ENCODE data around the gene MRPS9.

MRPS9 gene

DNA sequence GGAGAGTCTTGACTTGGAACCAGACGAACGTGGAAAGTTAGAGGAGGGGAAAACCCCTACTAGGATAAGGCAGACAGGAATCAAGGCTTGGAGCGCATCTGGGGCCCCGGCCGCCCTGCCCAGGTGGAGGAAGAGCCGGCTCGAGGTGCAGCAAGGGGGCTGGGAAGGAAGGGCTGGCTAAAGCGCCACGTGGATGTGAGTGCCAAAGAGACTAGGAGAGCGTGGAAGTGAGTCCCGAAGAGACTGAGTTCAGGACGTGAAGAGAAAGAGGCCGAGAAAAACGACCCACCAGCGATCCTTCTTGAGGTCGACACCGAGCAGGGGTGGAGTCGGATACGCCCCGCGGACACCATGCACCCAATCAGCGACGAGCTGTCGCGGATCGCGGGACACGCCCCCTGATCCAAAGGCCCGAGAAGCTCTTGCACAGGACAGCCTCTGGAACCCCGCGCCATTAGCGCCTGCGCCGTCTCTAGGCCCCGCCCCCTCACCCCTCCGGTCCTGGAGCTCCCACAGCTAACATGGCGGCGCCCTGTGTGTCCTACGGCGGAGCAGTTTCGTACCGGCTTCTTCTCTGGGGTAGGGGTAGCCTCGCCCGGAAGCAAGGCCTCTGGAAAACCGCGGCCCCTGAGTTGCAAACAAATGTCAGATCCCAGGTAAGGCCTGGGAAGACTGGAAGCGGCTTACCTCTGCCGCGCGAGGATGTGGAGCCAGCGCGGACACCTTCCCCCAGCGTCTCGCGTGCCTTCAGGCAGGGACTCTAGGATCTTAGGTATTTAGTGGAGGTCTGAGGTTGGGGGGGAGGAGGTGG lies at the start of gene MRPS9:
MRPS9 (plus strand) TSS at position 498 of the 811 bp plus-strand sequence; CDS start at position 522, 24 bp downstream.
- DNase-seq (ENCODE audit: low spot score), result peak; percentile 93

DNA sequence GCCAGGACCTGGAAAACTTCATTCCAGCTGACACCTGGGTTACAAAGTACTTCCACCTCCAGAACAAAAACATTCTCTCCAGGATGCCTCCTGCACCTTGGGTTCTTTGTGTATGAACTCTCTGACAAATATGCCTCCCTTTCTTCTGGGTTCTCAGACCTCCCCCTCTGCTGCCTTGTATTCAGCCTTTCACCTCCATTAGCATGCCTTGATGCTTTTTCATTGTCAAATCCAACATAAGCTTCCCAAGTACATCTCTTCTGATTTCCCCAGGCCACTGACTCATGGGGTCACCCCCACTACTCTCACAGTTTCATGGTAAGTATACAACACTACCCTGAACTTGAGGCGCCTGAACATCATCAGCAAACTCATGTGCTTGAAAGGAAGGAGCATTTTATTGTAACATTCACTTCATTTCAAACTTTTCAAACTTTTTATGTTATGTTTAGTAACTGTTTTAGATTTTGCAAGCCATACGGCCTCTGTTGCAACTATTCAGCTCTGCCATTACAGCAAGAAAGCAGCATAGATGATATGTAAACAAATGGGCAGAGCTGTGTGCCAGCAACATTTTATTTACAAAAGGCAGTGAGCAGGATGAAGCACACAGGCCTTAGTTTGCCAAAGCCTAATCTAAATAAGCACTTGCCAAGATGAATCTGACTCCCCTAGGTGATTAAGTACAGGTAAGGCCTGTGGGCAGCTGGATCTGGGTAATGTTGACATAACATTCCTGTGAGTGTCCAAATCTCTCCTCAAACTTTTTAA lies 32.5 kb upstream of the MRPS9 start:
- DNase-seq (ENCODE audit: low spot score), result no peak

DNA sequence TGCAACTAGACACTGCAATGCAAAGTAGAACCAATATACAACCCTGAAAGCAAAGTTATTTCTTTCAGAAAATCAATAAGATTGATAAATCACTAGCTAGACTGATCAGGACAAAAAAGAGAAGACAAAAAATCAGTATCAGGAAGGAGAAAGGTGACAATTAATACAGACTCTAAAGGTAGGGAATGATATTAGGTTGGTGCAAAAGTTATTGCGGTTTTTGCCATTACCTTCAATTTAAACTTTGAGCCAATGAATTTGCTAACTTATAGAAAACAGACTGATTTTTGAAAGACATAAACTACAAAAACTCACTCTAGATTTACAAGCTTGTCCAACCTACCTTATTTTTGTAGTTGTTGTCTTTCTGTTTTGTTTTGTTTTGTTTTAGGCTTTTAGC lies 30.5 kb upstream of the MRPS9 start:
- DNase-seq (ENCODE audit: low spot score), result no peak

DNA sequence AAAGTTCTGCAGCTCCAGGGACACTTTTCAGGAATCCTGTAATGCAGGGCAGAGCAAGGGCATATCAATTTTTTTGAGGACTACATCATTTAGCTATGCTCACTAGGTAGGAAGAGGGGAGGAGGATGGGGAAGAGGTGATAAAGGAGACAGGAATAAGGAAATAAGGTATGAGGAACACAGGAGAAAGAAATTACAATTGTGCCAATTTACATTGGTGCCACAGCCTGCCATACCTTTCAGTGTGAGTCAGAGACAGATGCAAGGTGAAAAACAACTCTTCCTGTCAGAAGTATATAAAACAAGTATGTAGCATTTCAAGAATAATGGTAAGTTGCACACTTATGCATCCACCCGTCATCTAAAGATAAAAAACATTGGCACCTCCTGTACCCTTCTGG lies 5.4 kb upstream of the MRPS9 start:
- no peak for DNase-seq (ENCODE audit: low spot score)

DNA sequence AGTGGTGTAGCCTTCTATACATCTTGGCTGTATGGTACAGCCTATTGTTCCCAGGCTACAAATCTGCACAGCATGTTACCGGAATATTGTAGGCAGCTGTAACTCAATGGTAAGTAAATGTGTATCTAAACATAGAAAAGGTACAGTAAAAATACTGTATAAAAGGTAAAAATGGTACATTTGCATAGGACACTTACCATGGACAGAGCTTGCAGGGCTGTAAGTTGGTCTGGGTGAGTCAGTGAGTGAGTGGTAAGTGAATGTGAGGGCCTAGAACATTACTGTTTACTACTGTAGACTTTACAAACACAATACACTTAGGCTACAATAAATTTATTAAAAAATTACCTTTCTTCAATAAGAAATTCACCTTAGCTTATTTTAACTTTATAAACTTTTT lies 3.7 kb upstream of the MRPS9 start:
- no peak for DNase-seq (ENCODE audit: low spot score)

DNA sequence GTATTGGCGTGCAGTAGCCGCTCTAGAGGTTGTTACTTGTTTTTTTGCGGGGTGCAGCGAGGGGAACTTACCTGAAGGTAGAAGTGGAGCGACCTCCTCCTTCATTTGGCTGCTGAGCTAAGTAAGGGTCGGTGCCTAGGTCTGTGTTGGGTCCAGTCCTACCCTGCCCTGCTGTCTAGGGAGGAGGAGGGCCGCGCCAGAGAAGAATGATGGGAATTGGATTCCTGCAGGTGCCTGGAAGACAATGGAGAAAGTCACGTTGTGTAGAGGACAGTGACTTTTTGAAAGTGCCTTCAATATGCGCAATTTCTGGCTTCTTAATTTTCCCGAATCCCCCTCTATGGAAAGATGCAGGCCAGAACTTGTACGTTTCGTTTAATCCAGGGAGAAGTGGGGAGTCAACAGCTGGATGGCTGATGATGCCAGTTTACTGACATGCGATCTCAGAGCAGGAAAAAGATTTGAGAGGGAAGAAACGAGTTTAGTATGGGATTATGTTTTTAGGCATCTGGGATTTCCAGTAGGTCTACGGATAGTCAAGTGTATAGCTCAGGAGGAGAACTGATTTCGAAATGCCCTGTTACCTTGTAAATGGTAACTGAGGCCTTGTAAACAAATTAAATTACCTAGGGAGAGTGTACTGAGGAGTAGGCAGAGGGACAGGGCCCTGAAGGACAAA lies 653 bp downstream of the MRPS9 start:
- no peak for DNase-seq (ENCODE audit: low spot score)

DNA sequence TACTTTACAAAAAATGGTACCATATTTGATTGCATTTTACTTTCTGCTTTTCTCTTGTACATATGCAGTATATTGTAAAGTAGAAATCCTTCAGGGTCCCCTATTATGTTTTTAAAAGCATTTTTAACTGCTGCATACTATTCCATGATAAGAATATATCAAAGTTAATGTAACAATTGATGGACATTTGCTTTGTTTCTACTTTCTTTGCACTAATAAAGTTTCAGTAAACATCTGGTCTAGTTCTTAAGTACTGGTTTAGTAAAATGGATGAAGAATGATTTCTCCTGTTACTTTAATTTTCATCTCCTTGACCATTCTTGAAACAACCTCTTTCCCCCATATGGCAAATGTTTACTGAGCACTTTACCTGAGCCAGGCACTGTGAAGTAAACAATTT lies 1.7 kb downstream of the MRPS9 start:
- DNase-seq (ENCODE audit: low spot score), result no peak

DNA sequence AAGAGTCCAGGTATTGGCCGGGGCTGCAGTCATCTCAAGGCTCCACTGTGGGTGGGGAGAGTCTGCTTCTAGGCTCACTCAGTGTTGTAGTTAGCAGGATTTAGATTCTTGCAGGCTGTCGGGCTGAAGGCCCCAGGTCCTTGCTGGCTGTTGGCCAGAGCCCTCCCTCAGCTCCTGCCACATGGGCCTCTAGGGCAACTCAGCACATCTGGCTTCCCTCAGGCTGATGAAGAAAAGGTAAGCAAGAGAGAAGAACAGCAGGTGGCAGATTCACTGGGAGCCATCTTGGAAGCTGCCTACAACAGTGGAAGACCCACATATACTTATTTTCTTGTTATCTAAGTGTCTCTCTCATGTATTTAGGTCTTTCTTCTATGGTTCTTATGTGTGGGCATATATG lies 4.3 kb downstream of the MRPS9 start:
- no peak for DNase-seq (ENCODE audit: low spot score)

DNA sequence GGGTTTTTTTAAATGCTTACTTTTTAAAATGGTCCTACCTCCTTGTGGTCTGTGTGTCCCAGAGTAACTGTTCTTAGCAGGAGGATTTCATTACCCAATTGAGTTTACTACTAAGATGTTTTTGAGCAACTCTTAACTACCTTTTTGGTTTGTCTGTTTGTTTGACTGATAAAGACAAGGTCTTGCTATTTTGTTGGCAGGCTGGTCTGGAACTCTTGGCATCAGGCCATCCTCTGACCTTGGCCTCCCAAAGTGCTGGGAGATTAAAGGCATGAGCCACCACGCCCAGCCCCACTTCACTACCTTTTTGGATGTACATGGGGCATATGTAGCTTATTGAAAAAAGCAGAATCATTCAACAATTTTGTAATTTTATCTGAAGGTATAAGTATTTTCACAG lies 14.9 kb downstream of the MRPS9 start:
- DNase-seq (ENCODE audit: low spot score), result no peak

DNA sequence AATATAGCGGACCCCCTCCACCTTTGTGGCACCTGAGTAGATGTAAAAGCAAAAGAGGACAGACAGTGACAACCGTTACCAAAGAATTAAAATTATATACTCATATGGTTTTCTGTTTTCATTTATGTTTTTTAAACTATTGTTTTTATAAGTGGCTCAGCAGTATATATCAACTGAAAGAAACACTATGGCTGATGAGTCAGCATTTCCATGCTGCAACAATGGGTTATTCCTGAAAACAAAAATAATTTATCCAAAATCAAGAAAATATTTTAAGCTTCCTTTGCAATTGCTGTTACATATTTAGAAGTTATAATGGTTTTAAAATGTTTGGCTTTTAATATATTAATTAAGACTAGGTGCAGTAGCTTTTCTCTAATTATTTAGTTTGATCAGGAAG lies 17.7 kb downstream of the MRPS9 start:
- no peak for DNase-seq (ENCODE audit: low spot score)

DNA sequence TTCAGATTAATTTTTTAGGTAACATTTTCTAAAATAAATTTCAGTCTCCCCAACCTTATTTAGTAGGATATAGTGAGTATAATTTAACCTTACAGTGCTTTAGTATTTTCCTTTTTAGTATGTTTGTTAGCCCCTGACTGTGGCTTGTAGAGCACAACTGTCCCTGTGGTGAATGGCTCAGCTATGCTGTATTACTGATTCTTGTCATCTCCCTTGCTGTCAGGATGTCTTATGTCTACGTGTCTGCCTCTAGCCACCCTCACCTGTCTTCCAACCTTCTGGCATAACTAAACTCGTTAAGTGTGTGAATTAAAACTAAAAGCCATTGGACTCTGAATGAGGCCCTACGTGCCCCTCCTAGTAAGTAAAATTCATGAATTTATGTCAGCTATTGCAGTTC lies 18.4 kb downstream of the MRPS9 start:
- DNase-seq (ENCODE audit: low spot score), result no peak

DNA sequence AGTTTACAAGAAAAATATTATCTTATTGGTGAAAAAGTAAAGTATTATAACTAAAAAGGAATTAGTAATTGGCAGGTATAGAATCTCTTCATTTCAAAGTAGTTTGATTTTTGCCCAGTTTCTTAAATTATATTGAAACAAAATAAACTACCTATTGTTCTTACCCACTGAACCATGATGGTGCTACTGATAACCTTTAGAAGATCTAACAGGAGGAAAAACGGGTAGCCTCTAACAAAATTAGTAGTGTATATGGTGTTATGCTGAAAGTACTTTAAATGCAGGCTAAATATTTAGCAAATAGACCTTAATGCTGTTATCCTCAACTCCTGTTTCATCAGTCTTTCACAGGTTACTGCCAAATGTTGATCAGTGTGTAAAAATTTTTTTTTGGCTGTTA lies 19.1 kb downstream of the MRPS9 start:
- no peak for DNase-seq (ENCODE audit: low spot score)

DNA sequence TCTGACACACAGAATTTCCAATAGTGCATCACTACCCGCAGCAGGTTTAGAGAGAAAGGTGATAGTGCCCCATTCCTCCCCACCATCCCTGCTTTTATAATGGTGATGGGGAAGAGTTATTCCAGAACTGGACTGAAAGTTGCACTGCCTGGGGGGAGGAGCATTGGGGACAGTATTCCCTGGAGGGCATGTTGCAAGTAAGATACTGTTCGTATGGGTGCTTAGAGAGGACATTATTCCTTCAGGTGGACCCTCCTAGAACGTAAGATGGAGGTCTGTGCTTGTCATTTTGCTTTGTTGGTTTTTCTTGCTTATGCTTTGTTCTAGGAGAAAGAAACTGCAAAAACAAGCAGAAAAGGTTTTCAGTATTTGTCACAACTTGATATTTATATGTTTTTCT lies 23.7 kb downstream of the MRPS9 start:
- no peak for DNase-seq (ENCODE audit: low spot score)

DNA sequence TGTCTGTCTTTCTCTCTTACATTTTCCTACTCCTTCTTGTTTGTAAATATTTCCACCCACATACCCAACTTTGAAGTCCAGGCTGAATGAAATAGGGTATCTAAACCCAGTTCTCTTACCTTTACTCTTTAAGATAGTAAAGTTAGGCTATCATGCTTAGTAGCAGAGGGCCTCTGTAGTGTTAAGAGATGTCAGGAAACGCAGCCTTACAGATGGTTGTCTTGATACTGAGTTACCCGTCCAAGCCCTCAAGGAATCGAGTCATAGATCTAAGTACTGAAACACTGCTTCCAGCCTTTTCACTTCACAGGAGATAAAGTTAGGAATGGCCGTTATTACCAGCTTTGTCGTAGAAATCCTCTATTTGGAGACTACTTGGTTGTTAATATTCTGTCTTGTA lies 24.3 kb downstream of the MRPS9 start:
- DNase-seq (ENCODE audit: low spot score), result no peak

DNA sequence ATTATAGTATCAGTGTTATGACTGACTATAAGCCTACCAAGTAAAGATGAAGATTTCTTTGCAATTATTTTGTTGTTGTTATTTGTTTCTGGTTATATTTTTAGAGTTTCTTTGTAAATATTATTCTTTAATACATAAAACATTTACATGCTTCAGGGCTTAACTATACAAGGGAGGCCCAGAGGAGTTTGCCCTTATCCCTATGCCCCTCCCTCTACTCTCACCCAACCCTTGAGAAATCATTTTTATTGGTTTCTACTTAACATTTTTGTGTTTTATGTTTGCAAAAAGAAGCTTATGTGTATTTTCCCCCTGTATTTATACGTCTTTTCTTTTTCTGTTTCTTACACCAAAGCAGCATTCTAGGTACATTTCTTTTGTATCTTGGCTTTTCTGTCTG lies 30.5 kb downstream of the MRPS9 start:
- DNase-seq (ENCODE audit: low spot score), result no peak

DNA sequence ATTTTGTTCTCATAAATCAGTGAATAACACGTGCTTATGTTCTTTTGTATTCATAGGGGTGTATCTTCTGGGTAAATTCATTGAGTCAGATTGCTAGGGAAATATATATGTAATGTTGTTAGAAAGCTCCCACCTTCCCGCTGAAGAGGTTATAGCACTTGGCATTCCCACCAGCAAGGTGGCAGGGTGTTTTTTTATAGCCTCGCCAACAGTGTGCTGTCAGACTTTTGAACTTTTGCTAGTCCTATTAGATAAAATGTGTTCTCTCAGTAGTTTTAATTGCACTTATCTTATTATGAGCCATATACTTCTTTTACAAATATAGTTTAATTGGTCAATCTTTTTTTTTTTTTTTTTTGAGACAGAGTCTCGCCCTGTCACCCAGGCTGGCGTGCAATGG lies 31.0 kb downstream of the MRPS9 start:
- DNase-seq (ENCODE audit: low spot score), result no peak

DNA sequence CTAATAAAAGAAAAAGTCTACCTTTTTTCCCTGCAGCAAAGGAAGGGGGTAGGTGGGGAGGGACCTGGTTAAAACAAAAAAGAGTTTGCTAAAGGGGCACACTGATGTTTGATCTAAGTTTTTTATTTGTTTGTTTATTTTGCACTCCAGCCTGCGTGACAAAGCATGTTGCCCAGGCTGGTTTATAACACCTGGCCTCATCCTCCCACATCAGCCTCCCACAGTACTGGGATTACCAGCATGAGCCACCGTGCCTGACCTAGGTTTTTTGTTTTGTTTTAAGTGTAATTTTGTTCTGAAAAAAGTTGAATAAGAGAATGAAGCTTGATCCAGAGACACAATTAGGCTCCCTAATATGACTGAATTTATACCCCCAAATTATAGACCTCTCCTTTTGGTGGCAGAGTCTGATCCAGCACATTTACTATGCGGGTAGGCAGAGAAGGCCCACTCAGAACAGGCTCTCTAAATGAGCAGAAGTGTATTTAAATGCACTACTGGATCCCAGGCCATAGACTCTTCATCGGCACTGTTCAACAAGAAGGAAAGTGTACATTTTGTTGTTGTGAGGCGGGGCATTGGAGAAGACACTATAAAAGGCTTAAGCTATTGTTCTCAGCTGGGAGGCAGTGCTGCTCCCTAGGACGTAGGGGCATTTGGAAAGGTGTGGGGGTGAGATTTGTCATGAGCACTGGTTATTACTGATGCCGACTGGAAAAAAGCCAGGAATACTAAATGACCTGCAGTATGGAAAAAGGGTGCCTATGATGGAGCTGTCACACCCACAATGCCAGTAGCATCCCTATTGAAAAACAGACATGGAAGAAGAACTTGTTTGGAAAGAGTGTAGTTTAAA lies 32.4 kb downstream of the MRPS9 start:
- DNase-seq (ENCODE audit: low spot score), result no peak

DNA sequence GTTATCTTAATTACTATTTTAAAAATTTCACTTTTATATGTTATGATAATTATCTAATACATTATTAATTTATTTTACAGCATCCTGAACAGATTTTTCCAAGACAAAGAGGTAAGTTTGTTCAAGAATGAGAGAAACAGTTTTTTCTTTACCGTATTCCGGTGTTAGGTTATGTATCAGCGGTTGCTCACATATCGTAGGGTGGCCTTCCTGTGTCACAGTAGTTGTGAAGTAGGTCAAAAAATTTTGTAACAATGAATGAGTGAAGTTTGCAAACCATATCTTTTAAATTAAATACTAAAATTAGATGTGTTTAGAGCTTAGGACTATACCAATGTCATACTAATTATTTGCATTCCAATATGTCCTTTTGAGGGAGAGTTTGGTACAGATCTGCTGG lies 33.5 kb downstream of the MRPS9 start:
- no peak for DNase-seq (ENCODE audit: low spot score)

DNA sequence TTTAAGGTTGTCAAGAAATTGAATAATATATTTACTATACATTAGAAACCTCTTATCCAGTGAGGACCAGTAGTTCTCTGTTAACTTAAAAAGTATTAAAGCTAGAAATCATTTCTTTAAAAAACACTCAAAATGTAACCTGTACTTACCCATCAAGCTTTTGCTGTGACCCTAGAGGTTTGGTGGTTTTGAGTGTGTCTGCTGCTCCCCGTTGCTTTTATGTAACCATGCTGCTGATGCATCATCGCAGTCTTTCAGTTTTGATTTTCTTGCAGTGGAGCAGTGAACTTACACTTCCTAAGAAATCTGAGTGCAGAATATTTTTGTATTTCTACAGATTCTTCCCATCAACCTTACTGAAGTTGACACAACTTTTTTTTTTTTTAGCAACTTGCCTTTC lies 34.2 kb downstream of the MRPS9 start:
- DNase-seq (ENCODE audit: low spot score), result no peak

DNA sequence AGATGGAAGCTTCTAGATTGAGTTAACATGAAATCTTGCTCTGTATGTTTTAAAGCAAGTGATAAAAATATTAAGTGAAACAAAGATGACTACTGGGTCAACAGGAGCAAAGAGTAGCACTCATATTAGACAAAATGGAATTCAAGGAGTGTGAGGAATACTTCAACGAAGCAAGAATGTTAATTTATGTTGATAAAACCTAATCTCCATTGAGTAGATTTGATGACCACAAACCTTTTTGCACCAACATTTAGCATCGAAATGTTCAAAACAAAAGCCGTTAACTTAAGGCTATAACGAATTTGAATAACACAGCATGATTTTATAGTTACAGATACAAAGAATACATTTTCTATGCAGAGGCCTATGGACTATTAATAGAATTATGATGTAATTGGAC lies 35.7 kb downstream of the MRPS9 start:
- DNase-seq (ENCODE audit: low spot score), result no peak

DNA sequence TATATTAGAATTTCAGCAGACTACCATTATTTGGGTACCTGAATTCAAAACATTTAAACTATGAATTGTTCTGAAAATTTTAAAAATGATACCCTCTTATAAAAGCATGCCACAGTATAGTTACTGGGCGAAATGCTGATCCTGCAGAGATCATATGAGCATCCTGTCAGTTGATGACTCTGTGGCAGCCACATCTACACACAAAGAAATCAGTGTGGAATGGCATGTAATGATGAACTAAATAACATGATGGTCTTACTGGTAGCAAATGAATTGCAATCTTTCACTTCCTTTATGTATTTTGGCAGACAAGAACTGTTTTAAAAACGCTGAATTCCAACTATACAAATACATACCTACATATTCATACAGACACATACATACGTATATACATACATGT lies 38.3 kb downstream of the MRPS9 start:
- DNase-seq (ENCODE audit: low spot score), result no peak

DNA sequence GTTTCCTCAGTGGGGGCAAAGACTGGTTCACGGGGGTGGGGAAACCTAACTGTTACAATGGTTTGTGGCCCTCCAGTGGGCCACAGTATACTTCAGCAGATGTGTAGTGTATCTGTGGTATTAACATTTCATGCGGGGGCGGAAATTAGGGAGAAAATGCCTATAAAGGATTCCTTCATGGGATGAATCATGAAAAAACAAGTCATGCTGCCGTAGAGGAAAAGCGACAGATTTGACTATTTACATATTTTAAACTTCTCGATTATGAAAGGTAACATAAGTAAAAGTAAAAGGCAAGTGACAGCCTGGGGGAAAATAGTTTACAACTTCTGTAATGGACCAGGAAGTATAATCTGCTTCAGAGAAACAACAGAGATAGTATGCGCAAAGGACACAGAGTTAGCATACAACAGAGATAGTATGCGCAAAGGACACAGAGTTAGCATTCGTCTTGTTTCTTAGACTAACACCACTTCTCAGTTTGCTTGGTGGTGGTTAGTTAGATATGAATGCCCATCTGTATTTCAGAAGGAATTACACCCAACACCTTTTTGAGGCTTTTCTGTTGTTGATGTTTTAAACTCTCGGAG lies 41.1 kb downstream of the MRPS9 start:
- DNase-seq (ENCODE audit: low spot score), result no peak
